SK-N-MC (cell line): Measurements from ENCODE around the gene EFNB2.

Experiments used
- EZH2 ChIP-seq: fragments of 200-600 bp; sonication (generic); IDR thresholded peaks from one replicate; pipeline ENCODE4 v1.6.1; 2017; ENCODE audit warnings: antibody characterized with exemption
- FOXP2 ChIP-seq: optimal IDR thresholded peaks from 2 replicates; pipeline ENCODE3; 2011; ENCODE audit warnings: mild to moderate bottlenecking, moderate library complexity; ENCODE audit not compliant: insufficient read depth; ENCODE audit errors: extremely low read length, control extremely low read depth

DNA sequence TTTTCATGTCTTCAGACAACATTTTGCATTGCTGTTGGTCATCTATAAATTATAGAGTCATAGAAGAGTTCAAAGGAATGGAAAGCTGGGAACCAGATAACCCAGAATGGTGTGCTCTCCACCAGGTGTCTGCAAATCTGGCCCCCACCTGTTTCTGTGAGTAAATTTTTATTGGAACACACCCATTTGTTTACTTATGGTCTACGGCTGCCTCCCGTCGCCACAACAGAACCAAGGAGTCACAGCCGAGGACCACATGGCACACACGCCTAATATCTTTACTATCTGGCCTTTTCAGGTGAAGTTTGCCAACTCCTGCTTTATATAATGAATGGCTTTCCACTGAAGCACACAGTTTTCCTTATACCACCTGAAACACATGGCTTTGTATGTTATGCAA lies 58.2 kb downstream of the EFNB2 start:
- TF ChIP-seq FOXP2, result no peak
- TF ChIP-seq EZH2, result no peak
